22Rv1 (cell line): ENCODE measurements around the gene UMODL1.

Source experiments
- H3K27ac ChIP-seq: fragments of 450-650 bp; 2 replicates; pipeline ENCODE4 v1.5.1; 2017
- ZFX ChIP-seq: fragments of 450-650 bp; IDR thresholded peaks from 2 replicates; pipeline ENCODE4 v1.6.1; 2017; ENCODE audit warnings: antibody characterized with exemption, borderline replicate concordance
- TF ChIP-seq, protein P1 (sequence below): fragments of 450-650 bp; IDR thresholded peaks from 2 replicates; pipeline ENCODE4 v1.5.1; 2017; ENCODE audit warnings: mild to moderate bottlenecking

Gene UMODL1

DNA sequence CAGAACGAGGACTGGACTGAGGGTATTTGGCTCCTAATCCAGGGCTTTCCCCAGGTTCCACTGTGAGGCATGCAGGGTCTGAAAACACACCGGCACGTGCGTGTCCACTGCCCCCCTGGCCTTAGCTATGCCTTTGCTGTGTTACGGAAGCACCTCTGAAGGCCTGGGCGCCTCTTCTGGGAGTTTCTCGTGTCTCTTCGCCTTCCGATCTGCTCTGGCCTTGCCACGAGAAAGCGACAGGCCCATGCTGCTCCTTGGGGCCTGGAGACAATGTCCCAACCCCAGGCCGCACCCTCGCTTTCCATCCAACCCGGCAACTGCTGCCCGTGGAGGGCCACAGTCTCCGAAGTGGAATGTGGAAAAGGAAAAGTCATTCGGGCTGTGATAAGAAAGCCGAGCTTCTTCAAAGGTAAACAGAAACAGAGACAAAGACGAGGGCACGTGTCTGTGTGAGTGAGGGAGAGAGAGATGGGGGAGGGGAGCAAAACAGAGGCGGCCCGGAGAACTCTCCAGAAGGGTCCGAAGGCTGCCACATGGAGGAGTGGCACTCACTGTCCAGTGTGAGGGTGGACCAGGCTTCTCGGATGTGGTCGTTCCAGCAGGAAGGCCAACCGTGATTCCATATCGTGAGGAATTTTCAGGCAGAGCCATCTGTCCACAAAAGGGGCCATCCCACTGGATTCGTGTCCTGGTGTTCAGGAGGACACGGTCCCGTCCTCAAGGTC lies 3.4 kb upstream of the UMODL1 start:
- H3K27ac ChIP-seq = no peak overlapping the region
- no peak for TF ChIP-seq ZFX
- TF ChIP-seq, protein P1, sequence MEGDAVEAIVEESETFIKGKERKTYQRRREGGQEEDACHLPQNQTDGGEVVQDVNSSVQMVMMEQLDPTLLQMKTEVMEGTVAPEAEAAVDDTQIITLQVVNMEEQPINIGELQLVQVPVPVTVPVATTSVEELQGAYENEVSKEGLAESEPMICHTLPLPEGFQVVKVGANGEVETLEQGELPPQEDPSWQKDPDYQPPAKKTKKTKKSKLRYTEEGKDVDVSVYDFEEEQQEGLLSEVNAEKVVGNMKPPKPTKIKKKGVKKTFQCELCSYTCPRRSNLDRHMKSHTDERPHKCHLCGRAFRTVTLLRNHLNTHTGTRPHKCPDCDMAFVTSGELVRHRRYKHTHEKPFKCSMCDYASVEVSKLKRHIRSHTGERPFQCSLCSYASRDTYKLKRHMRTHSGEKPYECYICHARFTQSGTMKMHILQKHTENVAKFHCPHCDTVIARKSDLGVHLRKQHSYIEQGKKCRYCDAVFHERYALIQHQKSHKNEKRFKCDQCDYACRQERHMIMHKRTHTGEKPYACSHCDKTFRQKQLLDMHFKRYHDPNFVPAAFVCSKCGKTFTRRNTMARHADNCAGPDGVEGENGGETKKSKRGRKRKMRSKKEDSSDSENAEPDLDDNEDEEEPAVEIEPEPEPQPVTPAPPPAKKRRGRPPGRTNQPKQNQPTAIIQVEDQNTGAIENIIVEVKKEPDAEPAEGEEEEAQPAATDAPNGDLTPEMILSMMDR = no peak

DNA sequence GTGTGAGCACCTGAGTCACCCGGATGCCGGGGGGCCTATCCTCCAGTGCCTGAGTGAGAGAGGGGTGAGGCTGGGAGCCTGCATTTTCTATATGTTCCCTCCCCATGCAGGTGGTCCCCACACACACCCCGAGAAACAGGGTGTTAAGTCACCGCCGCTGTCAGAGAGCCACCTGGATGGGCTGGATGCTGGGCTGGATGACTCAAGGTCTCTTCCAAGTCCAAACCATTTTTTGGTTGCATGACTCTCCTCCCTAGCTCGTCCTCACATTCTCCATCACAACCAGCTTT lies 2.9 kb upstream of the UMODL1 start:
- TF ChIP-seq, protein P1 = no peak
- no peak for TF ChIP-seq ZFX

GRCh38 chr21:42068592-42068991 lies 2.5 kb upstream of the UMODL1 start:
- no peak overlapping the region for H3K27ac ChIP-seq
- TF ChIP-seq, protein P1 = no peak
- TF ChIP-seq ZFX = no peak

More for the DNA sequence above, 2.9 kb upstream of the UMODL1 start:
- H3K27ac ChIP-seq = no peak overlapping the region

DNA sequence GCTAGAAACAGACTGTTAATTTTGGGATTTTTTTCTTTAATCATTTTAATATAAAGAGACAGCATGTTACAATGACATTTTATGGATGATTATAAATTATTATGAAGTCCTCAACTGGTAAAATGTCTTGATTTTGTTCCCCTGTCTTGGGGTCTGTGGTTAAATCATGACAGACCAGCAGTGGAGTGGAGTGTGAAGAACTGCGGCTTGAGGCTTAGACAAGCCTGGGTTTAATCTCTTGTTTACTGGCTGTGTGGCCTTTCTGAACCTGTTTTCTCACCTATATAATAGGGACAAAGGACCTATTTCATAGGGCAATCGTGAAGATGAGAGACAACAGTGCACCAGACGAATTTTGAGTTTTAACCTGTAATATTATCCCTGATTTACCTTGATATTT lies 1.8 kb upstream of the UMODL1 start:
- TF ChIP-seq, protein P1 = no peak
- TF ChIP-seq ZFX = no peak
- no peak overlapping the region for H3K27ac ChIP-seq

- no peak overlapping the region for H3K27ac ChIP-seq
- TF ChIP-seq, protein P1 = no peak
- no peak for TF ChIP-seq ZFX
These were observed 1.3 kb upstream of the UMODL1 start for GRCh38 chr21:42069843-42070242.

GRCh38 chr21:42073145-42074099 lies 2.3 kb downstream of the UMODL1 start:
- TF ChIP-seq, protein P1 = no peak
- TF ChIP-seq ZFX = no peak
- no peak overlapping the region for H3K27ac ChIP-seq
